Activated T-helper 1 cell treated with anti-CD3 and anti-CD28 coated beads, Interleukin-12 subunit alpha, Interleukin-12 subunit beta, Interleukin-2, Interleukin-4 antibody, amounts not matched to agents 30 ng/mL and 10 ng/mL and 1 ng/mL, durations not matched to agents 14 hours and 24 hours and 36 hours (primary cell): ENCODE measurements around the gene LHFPL2. TPM values are rescaled to one million over a fixed set of nuclear protein-coding genes. Genes with fewer than 3 reads are reported as not detected.

Experiments
- DNase-seq: peaks from one replicate; pipeline ENCODE4 v3.0.0; 2021; ENCODE audit warnings: low spot score
- H3K27ac Mint-ChIP-seq: one replicate; pipeline ENCODE4 v1.8.0; 2021; ENCODE audit warnings: mild to moderate bottlenecking, mixed read lengths
- H3K27me3 Mint-ChIP-seq: one replicate; pipeline ENCODE4 v1.8.0; 2022; ENCODE audit warnings: mild to moderate bottlenecking, moderate library complexity, mixed read lengths; ENCODE audit not compliant: insufficient read depth
- H3K36me3 Mint-ChIP-seq: one replicate; pipeline ENCODE4 v1.8.0; 2021; ENCODE audit warnings: low read depth, mixed read lengths
- H3K4me1 Mint-ChIP-seq: one replicate; pipeline ENCODE4 v1.8.0; 2021; ENCODE audit warnings: low read depth, mixed read lengths
- H3K4me3 Mint-ChIP-seq: one replicate; pipeline ENCODE4 v1.8.0; 2021; ENCODE audit warnings: mild to moderate bottlenecking, moderate library complexity, mixed read lengths
- H3K9me3 Mint-ChIP-seq: one replicate; pipeline ENCODE4 v1.8.0; 2021; ENCODE audit warnings: mixed read lengths
- intact Hi-C: fragments of 100-400 bp; cut with micrococcal nuclease; formaldehyde crosslinking; loops from one replicate; pipeline ENCODE4 v1.15.1; 2024
- total RNA-seq: library from RNA; stranded (reverse); gene quantifications from 2 replicates; pipeline ENCODE4 v1.2.3, GENCODE V29; 2022

LHFPL2 gene
- total RNA-seq, 1 donor from 2014 or later: 0.08 TPM

- peaks cover 10% of the 10 kb centered on the region for H3K27me3 Mint-ChIP-seq
- no peak overlapping the region for H3K4me3 Mint-ChIP-seq
- no peaks in the 10 kb centered on the region for H3K36me3 Mint-ChIP-seq
- no peak overlapping the region for H3K27ac Mint-ChIP-seq
- no peak for DNase-seq
- no peaks in the 10 kb centered on the region for H3K4me1 Mint-ChIP-seq
- H3K9me3 Mint-ChIP-seq: no peaks in the 10 kb centered on the region
- intact Hi-C loops: no loop called here
Observed at GRCh38 chr5:78533356-78533755, 115.2 kb downstream of the LHFPL2 start.

- H3K4me3 Mint-ChIP-seq: no peak overlapping the region
Observed at GRCh38 chr5:78530342-78531096, 118.1 kb downstream of the LHFPL2 start.

GRCh38 chr5:78527925-78528324 is 120.6 kb downstream of the LHFPL2 start:
- Mint-ChIP-seq H3K27me3 (peaks cover 21% of the 10 kb centered on the region), H3K9me3 (no peaks in the 10 kb centered on the region), H3K4me3 (no peak overlapping the region), H3K4me1 (no peaks in the 10 kb centered on the region), H3K36me3 (no peaks in the 10 kb centered on the region), H3K27ac (no peak overlapping the region)
- no peak for DNase-seq
- intact Hi-C loops: no loop called here

More at GRCh38 chr5:78530342-78531096, 118.1 kb downstream of the LHFPL2 start:
- intact Hi-C loops: no loop called here
- no peaks in the 10 kb centered on the region for H3K9me3 Mint-ChIP-seq
- no peak overlapping the region for H3K27ac Mint-ChIP-seq
- no peak for DNase-seq
- H3K4me1 Mint-ChIP-seq: no peaks in the 10 kb centered on the region
- H3K27me3 Mint-ChIP-seq: peaks cover 12% of the 10 kb centered on the region
- H3K36me3 Mint-ChIP-seq: no peaks in the 10 kb centered on the region

GRCh38 chr5:78527054-78527859 is 121.3 kb downstream of the LHFPL2 start:
- DNase-seq: no peak
- Mint-ChIP-seq H3K4me1 (no peaks in the 10 kb centered on the region), H3K9me3 (no peaks in the 10 kb centered on the region), H3K36me3 (no peaks in the 10 kb centered on the region), H3K4me3 (no peak overlapping the region), H3K27ac (no peak overlapping the region), H3K27me3 (peaks cover 21% of the 10 kb centered on the region)
- intact Hi-C loops: no loop called here

GRCh38 chr5:78526049-78526525 is 122.5 kb downstream of the LHFPL2 start:
- intact Hi-C loops: no loop called here
- Mint-ChIP-seq H3K9me3 (no peaks in the 10 kb centered on the region), H3K36me3 (no peaks in the 10 kb centered on the region), H3K27ac (no peak overlapping the region), H3K27me3 (peaks cover 17% of the 10 kb centered on the region), H3K4me1 (no peaks in the 10 kb centered on the region), H3K4me3 (no peak overlapping the region)
- DNase-seq: no peak

- H3K9me3 Mint-ChIP-seq: no peaks in the 10 kb centered on the region
- no peak for DNase-seq
- no peaks in the 10 kb centered on the region for H3K4me1 Mint-ChIP-seq
- H3K4me3 Mint-ChIP-seq: no peak overlapping the region
- no peaks in the 10 kb centered on the region for H3K36me3 Mint-ChIP-seq
- H3K27ac Mint-ChIP-seq: no peak overlapping the region
- H3K27me3 Mint-ChIP-seq: peaks cover 16% of the 10 kb centered on the region
- intact Hi-C loops: no loop called here
Observed at GRCh38 chr5:78523314-78524193, 125.0 kb downstream of the LHFPL2 start.

GRCh38 chr5:78522476-78523260 is 125.9 kb downstream of the LHFPL2 start:
- no peaks in the 10 kb centered on the region for H3K9me3 Mint-ChIP-seq
- DNase-seq: no peak
- no peak overlapping the region for H3K27ac Mint-ChIP-seq
- H3K4me1 Mint-ChIP-seq: no peaks in the 10 kb centered on the region
- H3K4me3 Mint-ChIP-seq: no peak overlapping the region
- peaks cover 18% of the 10 kb centered on the region for H3K27me3 Mint-ChIP-seq
- no peaks in the 10 kb centered on the region for H3K36me3 Mint-ChIP-seq
- intact Hi-C loops: no loop called here

GRCh38 chr5:78521455-78521854 is 127.1 kb downstream of the LHFPL2 start:
- no peak for DNase-seq
- no peaks in the 10 kb centered on the region for H3K9me3 Mint-ChIP-seq
- peaks cover 22% of the 10 kb centered on the region for H3K27me3 Mint-ChIP-seq
- no peak overlapping the region for H3K4me3 Mint-ChIP-seq
- intact Hi-C loops: no loop called here
- no peak overlapping the region for H3K27ac Mint-ChIP-seq
- H3K36me3 Mint-ChIP-seq: no peaks in the 10 kb centered on the region
- H3K4me1 Mint-ChIP-seq: no peaks in the 10 kb centered on the region

GRCh38 chr5:78519198-78519941 is 129.2 kb downstream of the LHFPL2 start:
- H3K36me3 Mint-ChIP-seq: no peaks in the 10 kb centered on the region
- peaks cover 22% of the 10 kb centered on the region for H3K27me3 Mint-ChIP-seq
- no peak overlapping the region for H3K27ac Mint-ChIP-seq
- no peak overlapping the region for H3K4me3 Mint-ChIP-seq
- intact Hi-C loops: no loop called here
- no peak for DNase-seq
- H3K9me3 Mint-ChIP-seq: no peaks in the 10 kb centered on the region
- no peaks in the 10 kb centered on the region for H3K4me1 Mint-ChIP-seq

- no peak overlapping the region for H3K27ac Mint-ChIP-seq
- H3K9me3 Mint-ChIP-seq: no peaks in the 10 kb centered on the region
- peaks cover 23% of the 10 kb centered on the region for H3K27me3 Mint-ChIP-seq
- H3K36me3 Mint-ChIP-seq: no peaks in the 10 kb centered on the region
- no peak overlapping the region for H3K4me3 Mint-ChIP-seq
- no peaks in the 10 kb centered on the region for H3K4me1 Mint-ChIP-seq
- intact Hi-C loops: no loop called here
- DNase-seq: no peak
Observed at GRCh38 chr5:78518365-78519197, 130.0 kb downstream of the LHFPL2 start.

- Mint-ChIP-seq H3K27ac (no peak overlapping the region), H3K4me3 (no peak overlapping the region), H3K9me3 (no peaks in the 10 kb centered on the region), H3K36me3 (no peaks in the 10 kb centered on the region), H3K4me1 (no peaks in the 10 kb centered on the region), H3K27me3 (peaks cover 36% of the 10 kb centered on the region)
- no peak for DNase-seq
- intact Hi-C loops: no loop called here
Observed at GRCh38 chr5:78515670-78516069, 132.9 kb downstream of the LHFPL2 start.
